GM19351 (cell line): ENCODE measurements around the gene AFAP1.
A peak's percentile ranks its signal among the peaks of the same experiment; 100 is the strongest.

ENCODE experiments used
- ATAC-seq: cut with Tn5 transposase; IDR thresholded peaks from one replicate; pipeline ENCODE4 v1.9.1; 2021; ENCODE audit warnings: mild to moderate bottlenecking, moderate library complexity; ENCODE audit not compliant: unreplicated experiment

AFAP1 gene

DNA sequence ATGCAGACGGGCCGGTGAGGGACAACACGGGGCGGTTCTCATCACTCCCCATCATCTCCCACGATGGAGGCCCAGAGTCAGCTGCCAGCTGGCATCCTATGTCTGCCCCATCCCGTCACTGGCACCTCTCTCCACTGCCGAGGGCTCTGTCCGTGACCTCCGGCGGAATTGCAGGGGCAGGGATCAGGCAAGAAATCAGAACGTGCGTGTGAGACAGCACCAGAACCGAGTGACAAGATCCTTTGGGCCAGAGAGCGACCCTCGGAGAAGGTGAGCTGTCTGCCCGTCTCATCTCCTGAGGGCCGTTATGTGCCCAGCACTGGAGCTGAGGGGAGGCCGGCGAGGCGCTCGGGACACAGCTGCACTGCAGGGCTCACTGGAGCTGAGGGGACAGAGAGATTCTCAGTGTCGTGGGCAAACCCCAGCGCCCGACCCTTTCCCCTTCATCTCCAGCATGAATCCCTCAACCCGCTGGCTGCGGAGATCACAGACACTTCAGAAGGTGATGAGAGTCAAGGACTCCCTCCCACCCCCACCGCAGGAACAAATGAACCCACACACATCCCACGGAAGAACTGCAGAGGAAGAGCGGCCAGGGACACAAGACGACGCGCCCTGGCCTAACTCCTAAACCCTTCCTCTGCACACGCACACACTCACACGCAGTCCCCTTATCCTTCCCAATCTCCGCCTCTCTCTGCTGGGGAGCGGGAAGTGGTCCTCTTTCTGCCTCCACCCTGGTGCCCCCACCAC is 128.7 kb downstream of the AFAP1 start:
- ATAC-seq: no peak

DNA sequence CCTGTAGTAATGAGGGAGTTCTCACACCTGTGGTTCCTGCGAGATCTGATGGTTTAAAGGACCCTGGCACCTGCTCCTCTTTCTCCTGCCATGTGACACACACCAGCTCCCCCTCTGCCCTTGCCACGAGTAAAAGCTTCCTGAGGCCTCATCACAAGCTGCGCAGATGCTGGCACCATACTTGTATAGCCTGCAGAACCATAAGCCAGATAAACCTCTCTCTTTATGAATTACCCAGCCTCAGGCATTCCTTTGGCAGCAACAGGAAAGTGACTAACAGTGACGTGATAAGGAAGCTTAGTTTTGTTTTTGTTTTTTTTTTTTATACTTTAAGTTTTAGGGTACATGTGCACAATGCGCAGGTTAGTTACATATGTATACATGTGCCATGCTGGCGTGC is 130.9 kb downstream of the AFAP1 start:
- ATAC-seq: no peak

DNA sequence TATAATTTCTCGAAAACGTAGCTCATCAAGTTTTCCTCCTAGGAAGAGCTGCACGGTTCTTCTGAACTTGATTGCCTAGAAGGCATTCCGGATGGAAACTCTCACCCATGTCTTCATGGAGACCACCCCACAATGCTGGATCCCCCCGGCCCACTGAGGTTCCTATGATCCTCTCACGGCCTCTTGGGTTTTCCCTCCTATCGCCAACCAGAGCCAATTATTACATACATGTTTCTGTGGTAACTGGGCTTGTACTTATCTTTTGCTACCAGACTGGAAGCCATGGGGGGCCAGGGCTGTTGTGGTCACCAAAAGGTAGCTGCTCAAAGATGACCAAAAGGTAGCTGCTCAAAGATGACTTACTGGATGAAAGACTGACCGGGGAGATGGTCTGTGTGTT is 131.5 kb downstream of the AFAP1 start:
- no peak for ATAC-seq

DNA sequence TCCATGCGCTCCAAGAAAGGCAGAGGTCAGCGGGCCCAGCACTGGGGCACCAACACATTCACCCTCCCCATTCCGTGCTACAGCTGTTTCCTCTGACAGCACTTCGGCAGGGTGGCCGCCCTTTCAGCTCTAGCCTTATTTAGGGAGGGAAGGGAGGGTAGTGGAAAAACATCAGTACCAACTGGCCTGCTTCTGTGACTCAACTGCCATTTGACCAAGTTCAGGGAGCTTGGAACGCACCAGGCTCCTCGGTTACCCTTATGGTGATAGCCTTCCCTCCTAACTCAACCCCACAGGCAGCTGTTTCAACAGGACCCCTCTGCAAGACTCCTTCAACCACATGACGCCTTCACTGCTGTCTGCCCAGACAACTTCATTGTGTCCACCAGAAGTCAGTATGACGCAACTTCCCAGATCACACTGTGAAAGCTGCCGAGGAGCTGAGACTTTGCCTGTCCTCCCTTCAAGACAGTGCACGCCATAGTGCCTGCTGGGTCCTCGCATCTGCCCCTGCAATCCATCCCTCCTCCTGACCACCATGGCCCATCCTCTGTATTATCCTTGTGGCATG is 132.2 kb downstream of the AFAP1 start:
- no peak for ATAC-seq

DNA sequence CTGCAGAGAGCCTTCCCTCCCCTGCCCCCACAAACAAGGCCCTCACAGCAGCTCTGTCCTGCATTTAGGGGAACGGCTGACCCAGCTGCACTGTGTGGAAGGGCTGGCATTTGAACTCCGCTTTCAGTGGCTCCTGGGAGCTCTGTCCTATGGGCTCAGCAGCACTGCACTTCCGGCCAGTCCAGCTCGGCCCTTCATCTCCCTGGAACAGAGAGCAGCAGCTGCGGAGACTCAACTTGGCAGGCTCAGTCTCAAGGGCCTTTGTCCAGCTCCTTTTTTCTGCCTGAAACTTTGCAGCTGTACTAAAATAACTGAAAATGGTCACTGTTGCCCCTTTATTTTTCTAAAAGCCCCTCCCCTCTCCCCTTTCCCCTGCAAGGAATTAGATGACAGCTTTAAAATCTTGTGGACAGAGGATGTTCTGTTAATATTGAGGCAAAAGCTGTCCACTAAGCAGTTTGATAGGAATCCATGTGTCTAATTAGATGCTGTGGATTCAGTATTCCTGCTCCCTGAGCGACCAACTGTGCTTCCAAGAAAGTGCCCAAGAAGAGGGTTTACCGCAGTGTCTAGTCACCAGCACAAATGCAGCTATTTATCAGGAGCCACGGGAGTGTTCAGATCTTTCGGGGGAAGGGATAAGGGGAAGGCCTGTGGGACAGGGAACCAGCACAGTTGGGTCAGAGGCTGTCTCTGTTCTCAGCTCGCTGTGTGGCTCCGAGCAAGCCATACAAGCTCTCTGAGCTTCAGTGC is 133.1 kb downstream of the AFAP1 start:
- no peak for ATAC-seq

DNA sequence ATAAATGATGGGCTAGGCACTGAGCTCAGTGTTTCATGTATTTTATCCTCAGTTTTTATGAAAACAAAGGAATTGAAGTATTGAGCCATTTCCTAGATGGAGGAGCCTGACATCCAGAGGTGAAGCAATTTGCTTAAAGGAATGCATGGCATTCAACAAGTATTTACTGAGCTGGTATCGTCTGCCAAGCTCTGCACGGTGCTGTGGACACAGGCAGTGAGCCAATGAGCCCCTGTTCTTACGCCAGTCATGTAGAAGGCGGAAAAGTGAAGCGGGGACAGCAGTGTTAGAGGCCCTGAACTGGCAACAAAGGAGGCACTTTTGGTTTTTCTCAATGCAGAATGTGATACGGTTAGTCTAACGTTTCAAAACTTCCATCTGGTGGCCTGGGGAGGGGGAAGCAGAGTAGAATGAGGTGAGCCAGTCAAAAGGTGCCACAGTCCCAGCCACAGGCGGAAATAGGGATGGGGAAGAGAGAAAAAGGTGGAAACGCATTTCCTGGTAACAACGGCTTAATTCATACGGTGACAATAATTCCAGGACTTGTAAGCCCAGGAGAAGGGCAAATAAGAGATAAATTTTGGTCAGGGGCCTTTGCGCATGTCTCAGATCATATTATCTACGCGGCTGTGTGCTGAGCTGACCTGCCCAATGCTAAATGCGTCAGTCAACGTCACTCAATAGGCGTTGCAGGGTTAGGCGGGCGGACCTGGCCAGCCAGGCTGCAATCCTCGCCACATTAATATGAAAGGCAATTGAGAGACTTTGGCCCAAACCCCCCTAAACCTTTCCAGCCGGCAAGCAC is 133.9 kb downstream of the AFAP1 start:
- ATAC-seq: no peak

DNA sequence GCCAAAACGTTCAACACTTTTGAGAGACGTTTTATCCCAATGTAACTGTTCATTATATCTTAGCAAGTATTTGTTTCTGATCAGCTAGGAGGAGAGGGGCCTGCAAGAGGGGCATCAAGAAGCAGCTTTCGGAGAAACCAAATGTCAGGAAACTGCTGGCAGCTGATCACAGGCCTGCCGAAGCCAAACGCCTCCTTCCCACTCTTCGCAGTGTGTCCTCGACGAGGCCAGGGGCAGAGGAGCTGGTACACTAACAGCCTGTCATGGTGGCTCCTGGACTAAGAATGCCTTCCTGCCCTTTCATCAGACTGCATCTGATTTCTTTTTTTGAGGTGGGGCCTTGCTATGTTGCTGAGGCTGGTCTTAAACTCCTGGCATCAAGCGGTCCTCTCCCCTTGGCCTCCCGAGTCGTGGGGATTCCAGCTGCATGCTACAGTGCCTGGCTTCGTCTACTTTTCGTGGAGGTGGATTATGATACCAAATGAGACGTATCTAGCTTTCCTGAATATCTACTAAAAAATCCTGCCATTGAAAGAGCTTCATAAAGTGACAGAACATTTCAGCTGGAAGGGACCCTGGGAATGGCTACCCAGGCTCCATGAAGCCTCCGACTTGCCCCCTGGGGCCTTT is 134.8 kb downstream of the AFAP1 start:
- ATAC-seq: no peak

DNA sequence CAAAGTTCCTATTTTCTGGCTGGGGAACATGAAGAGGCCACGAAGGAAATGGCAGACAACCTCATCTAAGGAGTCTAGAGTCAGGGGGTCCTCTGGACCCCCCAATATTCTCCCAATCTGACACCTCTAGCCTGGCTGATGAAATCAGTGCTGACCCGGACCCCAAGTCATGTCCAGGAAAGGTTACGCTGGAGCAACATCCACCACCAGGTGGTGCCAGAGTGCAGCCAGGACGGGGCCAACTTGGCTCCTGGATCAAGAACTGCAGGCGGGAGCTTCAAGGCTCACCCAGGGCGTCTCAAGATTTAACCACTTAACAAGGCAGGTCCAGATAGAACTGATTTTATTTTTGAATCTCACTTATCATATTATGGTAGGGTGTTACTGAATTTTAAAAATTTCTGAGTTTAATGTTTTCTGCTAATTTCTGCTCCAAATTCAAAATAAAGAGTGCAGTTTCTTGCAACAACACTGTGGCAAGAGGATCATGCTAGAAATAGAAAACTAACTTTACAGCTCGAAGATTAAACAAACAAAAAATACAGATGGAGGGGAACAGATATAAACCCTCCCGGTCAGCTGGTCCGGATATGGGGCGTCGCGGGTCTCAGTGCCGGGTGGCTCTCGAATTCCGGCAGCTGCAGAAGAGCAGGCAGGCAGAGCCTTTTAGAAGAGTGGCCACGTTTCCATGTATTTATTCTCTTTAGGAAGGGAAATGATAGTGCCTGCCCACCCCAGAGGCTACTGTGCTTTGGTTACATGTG is 135.5 kb downstream of the AFAP1 start:
- no peak for ATAC-seq

DNA sequence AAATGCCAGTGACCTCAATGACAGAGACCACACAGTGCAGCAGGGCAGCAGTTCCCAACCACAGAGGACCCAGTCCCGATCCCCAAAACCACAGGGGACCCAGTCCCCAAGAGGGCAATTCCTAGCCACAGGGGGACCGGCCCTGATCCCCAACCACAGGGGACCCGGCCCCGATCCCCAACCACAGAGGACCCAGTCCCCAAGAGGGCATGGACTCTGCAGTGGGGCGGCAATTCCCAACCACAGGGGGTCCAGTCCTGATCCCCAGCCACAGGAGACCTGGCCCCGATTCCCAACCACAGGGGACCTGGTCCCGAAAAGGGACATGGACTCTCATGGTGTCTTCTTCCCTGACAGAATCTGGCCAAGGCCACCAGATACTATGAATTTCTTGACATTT is 136.3 kb downstream of the AFAP1 start:
- ATAC-seq: no peak

DNA sequence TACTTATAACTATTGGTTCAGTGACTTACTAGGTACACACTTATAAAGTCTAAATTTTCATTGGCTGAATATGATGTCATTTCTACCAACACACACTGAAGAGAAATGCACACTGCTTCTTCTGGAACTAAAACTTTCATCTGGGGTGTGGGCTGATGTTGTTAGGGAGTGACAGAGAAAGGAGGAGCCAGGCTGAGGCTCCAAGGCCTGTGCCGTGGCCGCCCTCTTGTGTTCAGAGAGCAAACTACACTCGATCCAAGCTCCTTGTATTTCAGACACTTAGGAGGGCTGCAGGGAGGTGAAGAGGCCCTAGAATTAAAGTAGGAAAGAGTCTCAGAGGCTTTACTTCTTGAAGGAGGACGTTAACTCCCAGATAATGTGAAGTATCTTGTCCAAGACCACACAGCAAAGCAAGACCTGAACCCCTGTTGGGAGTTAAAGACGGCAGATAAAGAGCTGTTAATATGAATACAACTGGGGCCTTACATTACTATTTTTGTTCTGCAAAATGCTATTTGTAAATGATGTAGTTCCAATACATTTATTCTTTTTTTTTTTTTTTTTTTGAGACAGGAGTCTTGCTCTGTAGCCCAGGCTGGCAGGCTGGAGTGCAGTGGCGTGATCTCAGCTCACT is 137.5 kb downstream of the AFAP1 start:
- ATAC-seq: peak; percentile 89

DNA sequence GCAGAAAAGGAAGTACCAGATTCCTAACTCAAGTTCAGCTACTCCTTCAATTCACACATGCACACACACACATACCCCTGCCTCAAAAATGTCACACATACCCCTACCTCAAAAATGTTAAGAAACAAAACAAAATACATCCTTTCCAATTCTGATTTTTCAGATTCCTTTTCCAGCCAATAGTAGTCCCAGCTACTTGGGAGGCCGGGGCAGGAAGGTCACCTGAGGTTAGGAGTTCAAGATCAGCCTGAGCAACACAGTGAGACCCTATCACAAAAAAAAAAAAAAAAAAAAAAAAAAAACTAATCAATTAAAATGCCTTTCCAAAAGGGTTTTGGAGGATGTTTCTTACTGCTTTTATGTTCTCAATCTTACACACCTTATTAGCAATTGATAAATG is 138.0 kb downstream of the AFAP1 start:
- ATAC-seq: no peak

DNA sequence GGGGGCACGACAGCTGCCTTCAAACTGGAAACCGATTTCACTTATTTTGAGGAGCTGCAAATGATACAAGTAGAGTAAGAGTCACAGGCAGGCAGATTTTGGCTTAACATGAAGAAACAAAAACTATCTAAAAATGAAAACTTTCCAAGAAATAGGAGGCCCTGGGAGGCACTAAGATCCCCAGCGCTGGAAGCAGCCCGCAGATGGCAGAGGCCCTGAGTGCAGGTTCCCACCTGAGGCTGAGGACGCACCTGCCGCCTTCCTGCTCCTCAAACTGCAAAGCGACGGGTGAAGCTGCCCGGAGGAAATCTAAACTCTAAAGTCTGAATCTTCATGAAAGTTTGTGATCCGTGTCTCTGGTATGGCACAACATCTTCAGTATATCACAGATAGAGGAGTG is 138.7 kb downstream of the AFAP1 start:
- no peak for ATAC-seq

DNA sequence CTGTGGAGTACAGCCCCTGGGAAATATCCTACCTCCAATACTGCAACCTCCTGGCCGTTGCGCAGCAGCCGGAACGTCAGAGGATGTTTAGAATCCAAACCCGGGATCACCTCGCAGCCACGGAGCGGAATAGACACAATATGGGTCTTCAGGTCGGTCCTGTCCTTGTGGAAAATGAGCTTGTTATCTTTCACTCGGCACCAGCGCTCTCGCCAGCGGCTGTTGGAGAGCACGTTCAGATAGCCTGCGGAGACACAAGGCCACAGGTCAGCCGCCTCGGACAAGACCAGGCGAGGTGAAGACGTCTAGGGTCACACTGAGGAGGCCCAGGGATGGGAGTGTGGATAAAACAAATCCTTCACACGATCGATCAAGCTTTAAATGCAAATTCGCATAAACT is 139.3 kb downstream of the AFAP1 start:
- no peak for ATAC-seq

DNA sequence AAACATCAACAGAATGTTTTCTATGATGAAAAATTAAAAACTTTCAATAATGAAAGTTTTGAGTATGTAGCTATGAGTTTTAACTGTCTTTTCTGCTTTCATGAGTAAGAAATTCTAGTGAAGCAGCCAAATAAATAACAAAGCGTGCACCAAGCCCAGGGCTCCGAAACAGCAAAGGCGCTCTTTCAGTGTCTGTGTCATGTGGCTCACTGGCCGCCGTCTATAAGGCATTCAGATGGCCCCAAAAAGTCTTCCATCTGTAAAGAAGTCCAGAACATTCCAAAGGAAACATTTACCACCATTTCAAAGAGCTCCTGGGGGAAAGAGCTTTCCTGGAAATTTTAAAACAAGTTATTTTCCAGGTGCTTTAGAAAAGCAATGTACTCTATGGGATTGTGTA is 139.9 kb downstream of the AFAP1 start:
- ATAC-seq: no peak

DNA sequence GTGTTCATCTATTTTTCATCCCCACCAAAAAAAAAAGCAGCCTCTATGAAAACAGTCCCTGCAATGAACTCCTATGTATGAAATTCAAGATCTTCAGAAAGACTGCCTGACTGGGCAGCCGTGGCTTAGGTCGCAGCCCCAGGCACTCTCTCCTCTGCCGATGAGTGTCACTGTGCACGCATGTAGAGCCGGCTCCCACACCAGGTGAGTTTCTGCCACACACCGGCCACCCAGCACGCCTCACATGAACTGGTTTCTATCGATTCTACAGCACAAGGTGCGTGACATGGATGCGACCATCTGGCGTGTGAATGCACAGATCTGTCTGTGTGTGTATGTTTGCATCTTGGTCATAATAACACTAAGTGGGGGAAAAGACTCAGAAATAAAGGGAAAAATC is 140.4 kb downstream of the AFAP1 start:
- no peak for ATAC-seq

DNA sequence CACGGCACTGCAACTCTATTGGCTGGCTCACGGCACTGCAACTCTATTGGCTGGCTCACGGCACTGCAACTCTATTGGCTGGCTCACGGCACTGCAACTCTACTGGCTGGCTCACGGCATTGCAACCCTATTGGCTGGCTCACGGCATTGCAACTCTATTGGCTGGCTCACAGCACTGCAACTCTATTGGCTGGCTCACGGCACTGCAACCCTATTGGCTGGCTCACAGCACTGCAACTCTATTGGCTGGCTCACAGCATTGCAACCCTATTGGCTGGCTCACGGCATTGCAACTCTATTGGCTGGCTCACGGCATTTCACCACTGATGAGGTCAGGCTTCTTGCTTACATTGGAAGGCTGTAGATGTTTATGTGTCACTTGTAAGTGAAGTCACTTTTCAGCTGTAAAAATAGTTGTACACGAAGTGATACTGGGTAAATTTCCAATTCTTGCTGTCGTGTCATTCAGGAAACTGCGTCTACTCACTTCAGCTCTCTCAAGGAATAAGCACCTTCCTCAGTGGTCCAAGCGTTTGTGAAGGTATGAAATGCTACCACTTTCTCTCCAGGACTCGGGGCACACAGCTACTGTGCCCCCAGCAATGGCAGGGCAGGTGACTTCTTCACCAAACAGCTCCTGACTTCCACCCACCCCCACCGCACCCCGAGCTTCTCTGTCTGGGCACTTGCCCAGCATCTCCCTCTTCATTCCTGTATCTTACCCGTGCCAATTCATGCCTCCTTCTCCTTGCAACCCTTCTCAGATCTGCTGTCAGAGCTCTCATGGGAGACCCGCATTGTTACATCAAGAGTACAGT is 141.3 kb downstream of the AFAP1 start:
- ATAC-seq: no peak

DNA sequence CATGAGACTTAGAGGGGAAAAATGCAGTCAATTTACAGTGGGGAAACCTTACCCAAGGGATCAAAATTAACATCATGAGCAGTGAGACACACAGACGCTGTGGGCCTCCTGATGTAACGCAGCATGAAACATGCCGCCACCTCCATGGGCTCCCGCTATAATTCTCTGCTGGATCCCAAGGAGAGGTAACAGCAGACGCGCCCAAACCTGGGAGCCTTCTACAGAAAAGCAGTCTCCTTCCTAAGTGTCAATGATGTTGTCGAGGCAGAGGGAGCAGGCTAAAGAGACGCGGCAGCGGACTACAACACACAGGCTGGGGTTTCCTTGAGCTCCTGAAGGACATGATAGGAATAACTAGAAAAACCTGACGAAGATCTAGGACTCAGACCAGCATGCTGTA is 142.3 kb downstream of the AFAP1 start:
- no peak for ATAC-seq

DNA sequence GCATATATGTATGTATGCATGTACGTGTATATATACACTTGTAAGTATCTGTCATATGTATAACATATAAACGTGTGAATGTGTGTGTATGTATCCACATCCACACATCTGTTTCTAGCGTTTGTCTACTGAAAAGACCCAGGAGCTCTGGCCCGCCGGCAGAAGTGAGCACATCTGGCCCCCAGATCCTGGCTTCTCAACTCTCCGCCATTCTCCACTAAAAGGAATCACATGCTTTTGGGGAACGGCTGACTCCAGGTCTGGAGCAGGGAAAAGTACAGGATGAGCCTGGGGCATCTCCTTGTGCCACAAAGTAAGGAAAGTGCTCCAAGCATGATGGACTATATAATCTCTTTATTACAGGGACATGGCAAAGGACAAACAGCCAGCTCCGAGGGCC is 143.7 kb downstream of the AFAP1 start:
- no peak for ATAC-seq

DNA sequence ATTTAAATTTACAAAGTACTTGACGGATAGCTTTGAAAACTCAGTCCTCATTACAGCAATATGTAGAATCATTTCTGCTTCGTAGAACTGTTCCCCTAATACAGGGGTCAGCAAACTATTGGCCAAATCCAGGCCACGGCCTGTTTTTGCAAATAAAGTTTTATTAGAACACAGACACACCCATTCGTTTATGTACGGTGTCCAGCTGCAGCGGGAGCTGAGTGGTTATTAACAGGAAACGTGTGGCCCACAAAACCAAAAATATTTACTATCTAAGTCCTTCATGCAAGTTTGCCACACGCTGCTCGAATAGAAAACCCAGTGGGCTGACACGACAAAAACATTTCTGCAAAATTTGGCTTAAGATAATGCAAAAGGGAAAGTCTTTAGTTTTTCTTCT is 146.5 kb downstream of the AFAP1 start:
- no peak for ATAC-seq
